Activated CD4-positive, alpha-beta T cell treated with anti-CD3 and anti-CD28 coated beads for 48 hours (primary cell): Measurements from ENCODE around the gene SARM1.
A peak's percentile ranks its signal among the peaks of the same experiment; 100 is the strongest.

Source experiments
- DNase-seq: peaks from one replicate; pipeline ENCODE4 v3.0.0-alpha.2; 2020

SARM1 gene

GRCh38 chr17:28369684-28370034 is 1.8 kb upstream of the SARM1 start:
- no peak for DNase-seq

- DNase-seq = no peak
Observed at GRCh38 chr17:28370035-28370743, 1.3 kb upstream of the SARM1 start, which contains the start of gene VTN. TSS of gene VTN (minus strand) at chr17:28370307. CDS start at chr17:28370203, 104 bp downstream.

- no peak for DNase-seq
Observed at GRCh38 chr17:28370744-28371103, 770 bp upstream of the SARM1 start.

GRCh38 chr17:28372203-28372944 is 880 bp downstream of the SARM1 start:
- peak; percentile 53 for DNase-seq

GRCh38 chr17:28372945-28373274 is 1.4 kb downstream of the SARM1 start:
- DNase-seq = no peak

- no peak for DNase-seq
Observed at GRCh38 chr17:28379814-28380801, 8.6 kb downstream of the SARM1 start.

GRCh38 chr17:28381141-28381825 is 9.8 kb downstream of the SARM1 start:
- DNase-seq = peak; percentile 63

GRCh38 chr17:28384281-28385036 is 13.0 kb downstream of the SARM1 start:
- peak; percentile 78 for DNase-seq

GRCh38 chr17:28385037-28385400 is 13.5 kb downstream of the SARM1 start:
- DNase-seq = no peak

- peak; percentile 44 for DNase-seq
Observed at GRCh38 chr17:28385406-28385805, 13.9 kb downstream of the SARM1 start.

- no peak for DNase-seq
Observed at GRCh38 chr17:28386391-28386790, 14.9 kb downstream of the SARM1 start.

- DNase-seq = no peak
Observed at GRCh38 chr17:28388106-28388505, 16.6 kb downstream of the SARM1 start.

- DNase-seq = no peak
Observed at GRCh38 chr17:28390141-28390540, 18.6 kb downstream of the SARM1 start.

- DNase-seq = no peak
Observed at GRCh38 chr17:28390563-28390962, 19.1 kb downstream of the SARM1 start.

GRCh38 chr17:28390984-28391383 is 19.5 kb downstream of the SARM1 start:
- no peak for DNase-seq

- DNase-seq = no peak
Observed at GRCh38 chr17:28391401-28391800, 19.9 kb downstream of the SARM1 start.

GRCh38 chr17:28392491-28392890 is 21.0 kb downstream of the SARM1 start:
- DNase-seq = no peak

GRCh38 chr17:28394337-28395116 is 23.0 kb downstream of the SARM1 start:
- no peak for DNase-seq

- no peak for DNase-seq
Observed at GRCh38 chr17:28395426-28395825, 23.9 kb downstream of the SARM1 start.

GRCh38 chr17:28395968-28396367 is 24.5 kb downstream of the SARM1 start:
- no peak for DNase-seq

GRCh38 chr17:28396635-28397239 is 25.2 kb downstream of the SARM1 start:
- DNase-seq = no peak
